ENCODE measurements around the gene EXD3.
A peak's percentile ranks its signal among the peaks of the same experiment; 100 is the strongest.
"Not testable (repeated sequence)": the region's sequence is repeated elsewhere in the genome, so short reads cannot be mapped to it uniquely, and the experiment has no call there.

Gene EXD3

DNA sequence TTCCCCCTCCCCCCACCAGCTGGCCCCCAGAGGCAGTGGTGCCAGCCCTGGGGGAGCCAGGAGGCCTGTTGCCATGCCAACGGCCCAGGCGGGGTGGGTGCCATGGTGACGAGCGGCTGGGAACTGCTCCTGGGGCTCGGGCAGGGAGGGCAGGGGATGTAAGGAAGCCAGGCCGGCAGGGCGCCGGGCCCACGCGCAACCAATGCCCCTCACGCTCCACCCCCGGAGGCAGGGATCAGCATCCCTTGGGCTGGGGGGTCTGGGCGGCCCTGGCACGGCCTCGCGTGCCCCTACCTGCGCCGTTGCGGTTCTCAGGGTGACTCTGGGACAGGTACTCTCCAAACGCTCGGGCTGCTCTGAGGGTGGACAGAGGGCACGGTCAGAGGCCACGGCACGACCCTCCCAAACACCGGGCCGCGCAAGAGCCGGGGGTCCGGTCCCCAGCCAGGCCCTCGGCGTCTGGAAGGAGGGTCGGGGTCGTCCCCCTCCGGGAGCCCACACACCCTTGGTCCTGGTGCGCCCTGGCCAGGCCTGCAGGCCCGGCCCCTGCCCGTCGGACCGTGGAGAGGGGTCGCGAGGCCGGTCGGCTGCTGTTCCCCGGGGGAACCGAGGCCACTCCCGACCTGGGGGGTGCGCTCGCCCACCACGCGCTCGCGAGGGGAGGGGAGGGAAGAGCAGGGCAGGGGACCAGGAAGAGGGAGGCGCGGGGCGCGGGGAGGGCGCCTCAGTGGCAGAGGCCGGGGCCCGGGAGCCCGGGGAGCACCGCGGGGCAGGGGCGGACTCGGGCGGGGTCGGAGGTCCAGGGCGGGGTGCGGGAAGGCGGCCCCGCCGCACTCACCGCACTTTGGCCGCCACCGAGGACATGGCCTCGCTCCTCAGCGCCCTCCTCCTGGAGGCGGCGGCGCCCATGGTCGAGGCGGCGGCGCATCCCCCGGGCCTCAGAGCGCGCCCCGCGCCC is 35.5 kb upstream of the EXD3 start:
- DNase-seq (ENCODE audit: low read depth) = no peak

- DNase-seq (ENCODE audit: low read depth) = no peak
Observed at GRCh38 chr9:137457406-137458193, 34.6 kb upstream of the EXD3 start.

DNA sequence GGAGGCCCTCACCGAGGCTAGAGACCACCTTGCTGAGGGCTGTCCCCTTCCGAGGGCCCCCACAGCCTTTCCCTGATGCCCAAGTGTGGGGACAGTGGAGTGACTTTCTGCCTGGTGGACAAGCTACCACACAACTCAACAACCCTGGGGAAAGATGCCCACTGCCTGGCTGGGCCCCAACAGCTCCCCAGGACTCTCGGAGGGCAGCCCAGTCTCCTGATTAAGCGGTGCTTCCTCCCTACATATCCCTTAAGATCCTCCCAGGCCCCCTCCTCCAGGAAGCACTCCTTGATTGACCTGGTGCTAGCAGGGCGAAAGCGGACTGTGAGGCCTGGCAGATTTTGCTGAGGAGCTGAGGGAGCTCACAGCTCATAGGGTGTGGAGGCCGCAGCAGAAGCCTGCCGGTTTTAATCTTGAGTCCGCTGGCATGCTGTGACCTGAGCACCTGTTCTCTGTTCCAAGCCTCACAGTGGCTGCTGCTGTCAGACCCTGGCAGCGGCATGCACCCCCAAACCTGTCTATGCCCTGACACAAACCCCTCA is 34.0 kb upstream of the EXD3 start:
- no peak for DNase-seq (ENCODE audit: low read depth)

DNA sequence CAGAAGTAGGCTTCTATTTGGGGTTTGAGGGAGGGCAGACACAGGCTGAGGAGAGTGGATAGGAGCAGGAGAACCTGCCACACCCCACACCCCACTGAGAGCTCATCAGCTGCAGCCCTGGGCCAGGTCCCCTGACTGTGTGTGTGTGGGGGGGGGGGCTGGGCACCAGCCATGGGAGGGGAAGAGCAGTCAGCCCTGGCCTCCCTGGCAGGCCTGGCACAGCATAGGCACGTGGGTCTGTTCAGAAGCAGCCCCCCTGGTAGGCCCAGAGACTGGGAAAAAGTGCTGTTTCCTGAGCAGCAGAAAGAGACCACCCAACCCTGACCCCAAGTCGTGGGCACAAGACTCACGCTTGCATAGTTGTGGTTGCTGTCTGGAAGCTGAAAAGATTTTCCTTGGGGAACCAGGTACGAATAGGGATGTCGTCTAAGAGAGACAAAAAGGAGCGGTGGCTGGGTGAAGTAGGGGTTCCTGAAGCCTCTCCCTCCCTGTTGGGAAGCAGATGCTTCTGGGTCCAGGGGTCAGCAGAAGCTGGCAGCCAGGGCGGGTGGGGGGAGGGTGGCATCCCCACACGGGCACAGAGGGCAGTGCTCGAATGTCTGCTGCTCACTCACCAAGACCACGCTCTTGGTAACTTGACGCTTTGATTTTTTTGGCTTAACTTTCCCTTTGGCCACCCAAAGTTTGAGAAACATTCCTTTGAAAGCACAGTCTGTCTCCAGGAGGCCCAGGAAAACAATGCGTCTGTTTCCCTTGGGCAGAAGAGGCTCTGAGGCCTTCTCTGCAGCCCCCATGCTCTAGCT is 33.3 kb upstream of the EXD3 start:
- no peak for DNase-seq (ENCODE audit: low read depth)

DNA sequence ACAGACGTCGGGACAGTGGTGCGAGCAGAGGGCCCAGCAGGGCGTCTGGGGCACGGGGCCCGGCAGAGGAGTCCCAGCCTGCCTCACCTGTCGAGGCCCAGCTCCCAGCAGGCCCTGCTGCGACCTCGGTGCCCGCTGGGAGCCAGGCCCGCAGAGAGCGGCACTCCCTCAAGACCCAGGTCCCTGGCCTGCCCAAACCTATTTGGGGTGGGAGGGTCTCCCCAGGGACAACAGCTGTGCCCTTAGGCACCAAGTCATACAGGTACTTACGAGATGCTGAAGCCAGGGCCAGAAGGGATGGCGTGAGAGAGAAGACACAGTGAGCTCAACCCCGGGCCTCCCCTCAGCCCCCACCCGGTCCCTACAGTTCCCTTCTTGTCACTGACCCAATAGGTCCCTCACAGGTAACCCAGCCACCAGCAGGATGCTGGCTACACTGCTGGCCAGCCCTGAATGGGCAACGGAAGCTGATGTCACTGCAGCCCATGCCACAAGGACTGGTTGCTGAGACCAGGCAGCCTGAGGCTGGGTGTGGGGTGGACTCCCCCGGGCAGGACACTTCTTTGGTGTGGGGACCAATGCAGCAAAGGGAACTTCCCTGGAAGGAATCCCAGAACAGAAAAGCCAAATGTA is 32.5 kb upstream of the EXD3 start:
- no peak for DNase-seq (ENCODE audit: low read depth)

DNA sequence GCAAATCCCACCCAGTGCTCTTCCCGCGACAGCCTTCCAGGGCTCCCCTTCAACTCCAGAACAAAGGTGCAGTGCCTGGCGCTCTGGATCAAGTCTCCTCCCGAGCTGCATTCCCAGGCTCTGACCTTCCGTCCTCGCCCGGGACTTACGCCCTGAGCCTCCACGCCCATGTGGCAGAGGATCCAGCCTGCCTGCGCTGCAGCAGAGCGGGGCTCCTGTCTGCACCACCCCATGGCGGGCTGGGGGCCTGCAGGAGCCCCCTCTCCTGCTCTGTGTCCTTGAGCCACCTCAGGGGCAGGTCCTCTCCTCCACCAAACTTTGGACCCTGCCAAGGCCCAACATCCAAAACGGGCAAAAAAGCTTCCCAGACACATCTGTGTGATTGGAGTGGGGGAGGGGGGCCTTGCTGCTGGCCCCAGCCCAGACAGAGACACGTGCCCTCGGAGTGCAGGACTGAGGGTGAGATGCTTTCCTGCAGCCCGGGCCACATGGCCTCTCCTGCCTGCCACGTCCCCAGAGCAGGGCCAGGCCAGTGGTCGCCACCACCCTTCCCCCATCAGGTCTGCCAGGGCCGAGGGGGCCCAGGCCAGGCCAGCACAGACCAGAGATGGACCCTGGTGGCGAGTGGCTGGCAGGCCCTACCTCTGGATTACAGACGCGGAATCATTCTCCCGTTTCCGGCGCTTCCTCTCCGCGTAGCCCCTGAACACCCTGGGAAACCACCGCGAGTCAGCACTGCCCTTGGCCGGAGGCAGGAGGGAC is 31.8 kb upstream of the EXD3 start:
- DNase-seq (ENCODE audit: low read depth) = no peak

- no peak for DNase-seq (ENCODE audit: low read depth)
Observed at GRCh38 chr9:137454145-137454596, 31.2 kb upstream of the EXD3 start.

DNA sequence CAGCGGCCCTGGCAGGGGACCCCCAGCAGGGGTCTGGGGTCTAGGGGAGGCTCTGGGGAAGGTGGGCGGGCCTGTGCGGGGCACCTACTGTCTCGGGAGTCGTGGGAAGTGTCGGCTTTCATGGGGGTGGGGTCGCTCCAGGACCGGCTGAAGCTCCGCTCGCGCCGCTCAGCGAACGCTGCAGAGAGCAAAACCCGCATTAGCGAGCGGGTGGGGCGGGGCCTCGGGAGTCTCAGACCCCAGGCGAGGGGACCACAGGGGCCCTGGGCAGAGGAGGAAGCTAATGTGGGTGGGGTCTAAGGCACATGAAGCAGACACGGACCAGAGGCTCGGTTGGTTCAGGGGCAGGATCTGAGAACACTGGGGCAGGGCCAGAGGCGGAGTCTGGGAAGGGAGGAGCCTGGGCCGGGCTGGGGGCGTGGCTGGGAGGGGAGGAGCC is 30.7 kb upstream of the EXD3 start:
- peak; percentile 54 for DNase-seq (ENCODE audit: low read depth)

GRCh38 chr9:137452761-137453642 is 30.0 kb upstream of the EXD3 start:
- DNase-seq (ENCODE audit: low read depth) = no peak

- no peak for DNase-seq (ENCODE audit: low read depth)
Observed at GRCh38 chr9:137452006-137452760, 29.2 kb upstream of the EXD3 start.

- DNase-seq (ENCODE audit: low read depth) = not testable (repeated sequence)
Observed at GRCh38 chr9:137451264-137452005, 28.5 kb upstream of the EXD3 start.

- peak; percentile 38 for DNase-seq (ENCODE audit: low read depth)
Observed at GRCh38 chr9:137450539-137451222, 27.7 kb upstream of the EXD3 start.

GRCh38 chr9:137449931-137450538 is 27.1 kb upstream of the EXD3 start:
- DNase-seq (ENCODE audit: low read depth) = no peak

- no peak for DNase-seq (ENCODE audit: low read depth)
Observed at GRCh38 chr9:137449081-137449844, 26.3 kb upstream of the EXD3 start.

DNA sequence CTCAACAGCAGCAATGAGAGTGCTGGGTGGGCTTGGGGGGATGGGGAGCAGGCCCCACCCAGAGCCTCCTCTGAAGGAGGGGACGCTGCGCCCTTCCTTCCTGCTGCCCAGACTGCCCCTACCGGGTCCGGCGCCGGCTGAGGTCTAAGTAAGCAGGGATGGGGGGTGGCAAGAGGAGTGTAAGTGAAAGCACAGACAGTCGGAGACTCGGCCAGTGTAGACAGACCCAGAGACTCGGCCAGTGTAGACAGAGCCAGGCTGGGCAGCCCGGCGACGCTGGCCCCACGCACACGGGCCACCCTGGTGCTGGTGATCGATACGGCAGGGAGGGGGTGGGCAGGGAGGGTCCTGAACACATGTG is 25.6 kb upstream of the EXD3 start:
- no peak for DNase-seq (ENCODE audit: low read depth)

Measured in T follicular helper cell (primary cell).